ENCODE data around the gene KIF11.

GRCh38 chr10:92696606-92697383, 103.9 kb downstream of the KIF11 start:
- TF ChIP-seq CTCF (IDR thresholded peaks at IDR 0.05 in 8 of 11, conservative IDR thresholded peaks at IDR 0.05 in 3 of 11) = no peak
- no peak for TF ChIP-seq POLR2A (IDR thresholded peaks at IDR 0.05)
- no peak for TF ChIP-seq POLR2AphosphoS5 (IDR thresholded peaks at IDR 0.05)
